ENCODE data around the gene PLB1. TPM values are rescaled to one million over a fixed set of nuclear protein-coding genes. Genes with fewer than 3 reads are reported as not detected.

Gene PLB1
- total and polyA plus RNA-seq, 2 experiments from 2014 or later = 0.06 to 0.21 TPM

- Histone ChIP-seq H4K20me1 (replicated peaks; ENCODE audit: insufficient read depth) (no peaks in the 10 kb centered on the region), H3K79me2 (replicated peaks; ENCODE audit: insufficient read depth) (no peaks in the 10 kb centered on the region), H3K9me2 (ENCODE audit: insufficient read depth) (no peaks in the 10 kb centered on the region), H3F3A (replicated peaks; ENCODE audit: low read depth) (no peaks in the 10 kb centered on the region), H3K27ac (ENCODE audit: low read depth) (no peak overlapping the region), H3K4me2 (no peak overlapping the region), H3K4me1 (ENCODE audit: insufficient read depth) (no peaks in the 10 kb centered on the region), H3K36me3 (ENCODE audit: insufficient read depth) (no peaks in the 10 kb centered on the region), H3K4me3 (no peak overlapping the region), H2AFZ (no peak overlapping the region), H3K27me3 (ENCODE audit: insufficient read depth) (no peaks in the 10 kb centered on the region)
- no peak for DNase-seq (ENCODE audit: low spot score)
- Mint-ChIP-seq H3K27me3 (ENCODE audit: insufficient read depth, low read depth, poor library complexity) (peaks cover 3% of the 10 kb centered on the region), H3K4me1 (peaks cover 8% of the 10 kb centered on the region), H3K27ac (no peak overlapping the region), H3K4me3 (no peak overlapping the region), H3K9me3 (no peaks in the 10 kb centered on the region; the same call in 2 of the 3 replicates), H3K36me3 (ENCODE audit: low read depth) (no peaks in the 10 kb centered on the region)
- no peak for ATAC-seq
- TF ChIP-seq REST (IDR thresholded peaks at IDR 0.05; ENCODE audit: unreplicated experiment) = no peak
- TF ChIP-seq ZNF331 (CRISPR knock-in tag; IDR thresholded peaks at IDR 0.05; ENCODE audit: low read depth) = no peak
- TF ChIP-seq CTCF (conservative IDR thresholded peaks at IDR 0.05; ENCODE audit: low read depth in 2 of 2) = no peak
- no peak for TF ChIP-seq ZNF114 (CRISPR knock-in tag; IDR thresholded peaks at IDR 0.05)
- TF ChIP-seq EZH2 (IDR thresholded peaks at IDR 0.05; ENCODE audit: low read depth, unreplicated experiment) = no peak
Measured at GRCh38 chr2:28615706-28616105, 119.8 kb downstream of the PLB1 start.

- ATAC-seq = no peak
- peaks cover 10% of the 10 kb centered on the region for H3K4me1 Mint-ChIP-seq
- no peaks in the 10 kb centered on the region for H3K36me3 ChIP-seq (ENCODE audit: insufficient read depth)
- no peaks in the 10 kb centered on the region for H3F3A ChIP-seq (replicated peaks; ENCODE audit: low read depth)
- no peak overlapping the region for H3K4me2 ChIP-seq
- no peaks in the 10 kb centered on the region for H4K20me1 ChIP-seq (replicated peaks; ENCODE audit: insufficient read depth)
- H3K9me2 ChIP-seq (ENCODE audit: insufficient read depth) = no peaks in the 10 kb centered on the region
- H3K79me2 ChIP-seq (replicated peaks; ENCODE audit: insufficient read depth) = no peaks in the 10 kb centered on the region
- no peak overlapping the region for H3K27ac ChIP-seq (ENCODE audit: low read depth)
- no peaks in the 10 kb centered on the region for H3K4me1 ChIP-seq (ENCODE audit: insufficient read depth)
- no peaks in the 10 kb centered on the region; the same call in 2 of the 3 replicates for H3K9me3 Mint-ChIP-seq
- H3K4me3 ChIP-seq = no peak overlapping the region
- no peak for DNase-seq (ENCODE audit: low spot score)
- no peak overlapping the region for H3K4me3 Mint-ChIP-seq
- no peaks in the 10 kb centered on the region for H3K36me3 Mint-ChIP-seq (ENCODE audit: low read depth)
- peaks cover under 1% of the 10 kb centered on the region for H3K27me3 Mint-ChIP-seq (ENCODE audit: insufficient read depth, low read depth, poor library complexity)
- no peak overlapping the region for H2AFZ ChIP-seq
- H3K27me3 ChIP-seq (ENCODE audit: insufficient read depth) = no peaks in the 10 kb centered on the region
- no peak overlapping the region for H3K27ac Mint-ChIP-seq
- TF ChIP-seq POLR2AphosphoS5 (IDR thresholded peaks at IDR 0.05; ENCODE audit: low read depth) = no peak
- TF ChIP-seq CTCF (conservative IDR thresholded peaks at IDR 0.05; ENCODE audit: low read depth in 2 of 2) = no peak
- no peak for TF ChIP-seq ETS1 (IDR thresholded peaks at IDR 0.05)
- no peak for TF ChIP-seq NANOG (IDR thresholded peaks at IDR 0.05; ENCODE audit: borderline replicate concordance)
- TF ChIP-seq ZNF331 (CRISPR knock-in tag; IDR thresholded peaks at IDR 0.05; ENCODE audit: low read depth) = no peak
Measured at GRCh38 chr2:28616396-28616999, 120.6 kb downstream of the PLB1 start.
